Vagina (tissue), 2 donors: ENCODE results near the gene PRSS56.

Experiments used
- POLR2A ChIP-seq, 2 donors: fragments of 450-650 bp; IDR thresholded peaks; one replicate each; pipeline ENCODE4 v1.6.1; 2017; ENCODE audit warnings: antibody characterized with exemption in 2 of 2, mild to moderate bottlenecking in 2 of 2, moderate library complexity in 2 of 2
- POLR2AphosphoS5 ChIP-seq, 2 donors: sonication (generic); formaldehyde crosslinking; IDR thresholded peaks; one replicate each; pipeline ENCODE4 v1.9.0; 2017; ENCODE audit warnings: antibody characterized with exemption in 2 of 2, mild to moderate bottlenecking in 2 of 2, low read depth in 1 of 2; ENCODE audit not compliant: insufficient read depth in 1 of 2
- TF ChIP-seq, protein P1 (sequence below), 3 experiments: fragments of 450-650 bp in 2 of 3; fragments of 200-600 bp in 1 of 3; sonication (generic) in 1 of 3; IDR thresholded peaks; one replicate each; pipeline ENCODE4 v1.5.1; 2017 to 2019; ENCODE audit warnings: antibody characterized with exemption in 3 of 3, mild to moderate bottlenecking in 2 of 3, moderate library complexity in 2 of 3

DNA sequence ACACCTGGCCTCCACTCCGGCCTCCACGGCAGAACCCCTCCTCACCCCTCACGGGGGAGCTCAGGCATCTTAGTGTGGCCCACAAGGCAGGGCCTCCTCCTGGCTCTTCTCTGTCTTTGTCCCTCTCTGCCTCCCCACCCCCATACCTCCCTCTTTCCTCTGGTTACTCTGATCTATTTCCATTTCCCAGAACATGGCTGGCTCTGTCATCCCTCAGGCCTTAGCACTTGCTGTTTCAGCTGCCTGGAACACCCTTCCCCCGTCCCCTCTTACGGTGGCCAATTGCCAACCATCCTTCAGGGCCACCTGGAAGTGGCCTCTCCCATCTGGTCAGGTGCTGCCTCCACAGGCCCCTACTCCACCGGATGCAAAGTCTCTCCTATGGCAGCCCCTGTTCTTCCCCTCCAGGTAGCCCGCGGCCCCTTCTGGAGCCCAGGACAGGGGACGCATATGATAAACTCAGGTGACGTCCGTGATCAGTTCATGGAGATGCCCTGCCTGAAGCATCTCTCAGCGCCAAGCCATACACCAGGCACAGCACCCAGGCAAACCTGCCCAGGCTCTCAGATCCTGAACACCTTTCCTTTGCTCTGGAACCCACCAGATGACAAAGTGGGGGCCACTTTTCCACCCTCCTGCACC lies 28.9 kb upstream of the PRSS56 start:
- TF ChIP-seq, protein P1, sequence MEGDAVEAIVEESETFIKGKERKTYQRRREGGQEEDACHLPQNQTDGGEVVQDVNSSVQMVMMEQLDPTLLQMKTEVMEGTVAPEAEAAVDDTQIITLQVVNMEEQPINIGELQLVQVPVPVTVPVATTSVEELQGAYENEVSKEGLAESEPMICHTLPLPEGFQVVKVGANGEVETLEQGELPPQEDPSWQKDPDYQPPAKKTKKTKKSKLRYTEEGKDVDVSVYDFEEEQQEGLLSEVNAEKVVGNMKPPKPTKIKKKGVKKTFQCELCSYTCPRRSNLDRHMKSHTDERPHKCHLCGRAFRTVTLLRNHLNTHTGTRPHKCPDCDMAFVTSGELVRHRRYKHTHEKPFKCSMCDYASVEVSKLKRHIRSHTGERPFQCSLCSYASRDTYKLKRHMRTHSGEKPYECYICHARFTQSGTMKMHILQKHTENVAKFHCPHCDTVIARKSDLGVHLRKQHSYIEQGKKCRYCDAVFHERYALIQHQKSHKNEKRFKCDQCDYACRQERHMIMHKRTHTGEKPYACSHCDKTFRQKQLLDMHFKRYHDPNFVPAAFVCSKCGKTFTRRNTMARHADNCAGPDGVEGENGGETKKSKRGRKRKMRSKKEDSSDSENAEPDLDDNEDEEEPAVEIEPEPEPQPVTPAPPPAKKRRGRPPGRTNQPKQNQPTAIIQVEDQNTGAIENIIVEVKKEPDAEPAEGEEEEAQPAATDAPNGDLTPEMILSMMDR (IDR thresholded peaks at IDR 0.05) = no peak
- TF ChIP-seq POLR2A (IDR thresholded peaks at IDR 0.05) = no peak
- no peak for TF ChIP-seq POLR2AphosphoS5 (IDR thresholded peaks at IDR 0.05; ENCODE audit: insufficient read depth in 1 of 2, low read depth in 1 of 2)
